ENCODE data around the gene ZBTB33. TPM values are rescaled to one million over a fixed set of nuclear protein-coding genes. Genes with fewer than 3 reads are reported as not detected.
A peak's percentile ranks its signal among the peaks of the same experiment; 100 is the strongest.

ZBTB33 gene
- total and polyA plus RNA-seq, 8 donors = 0.58 to 15.1 (median 3.7) TPM

- peaks cover 0 to 17% (median 12%) of the 10 kb centered on the region in 4 donors for H3K4me1 ChIP-seq
- no peak for DNase-seq
- H3K36me3 ChIP-seq = peaks cover 0 to 11% (median 3%) of the 10 kb centered on the region in 4 donors
- H3K27ac ChIP-seq = no peak overlapping the region
- no peaks in the 10 kb centered on the region for H3K27me3 ChIP-seq
- 30 to 67% (median 43%) methylated on average over 5 of the region's 5 CpGs for WGBS, 5 donors
- no peak overlapping the region for H3K4me3 ChIP-seq
- intact Hi-C loops (cut with DNase I; ENCODE audit: low total_unique reads) = no loop called here
- no peaks in the 10 kb centered on the region for H3K9me3 ChIP-seq
- TF ChIP-seq CTCF (IDR thresholded peaks at IDR 0.05) = no peak
- TF ChIP-seq EP300 (IDR thresholded peaks at IDR 0.05) = no peak
- no peak for TF ChIP-seq POLR2A (IDR thresholded peaks at IDR 0.05)
- TF ChIP-seq POLR2AphosphoS5 (IDR thresholded peaks at IDR 0.05) = no peak
Observed at GRCh38 chrX:120242813-120243212, 7.8 kb upstream of the ZBTB33 start.

GRCh38 chrX:120244395-120244734 is 6.2 kb upstream of the ZBTB33 start:
- peaks cover 0 to 17% (median 12%) of the 10 kb centered on the region in 4 donors for H3K4me1 ChIP-seq

GRCh38 chrX:120244735-120245498 is 5.7 kb upstream of the ZBTB33 start:
- 1 to 49% (median 2%) methylated on average over 14 to 43 of the region's 43 CpGs for WGBS, 5 donors
- Histone ChIP-seq H3K9me3 (no peaks in the 10 kb centered on the region), H3K27ac (peak overlapping the region; percentile 74 to 89 (median 85)), H3K27me3 (no peaks in the 10 kb centered on the region), H3K36me3 (no peaks in the 10 kb centered on the region), H3K4me1 (peaks cover 0 to 18% (median 12%) of the 10 kb centered on the region in 4 donors), H3K4me3 (peak overlapping the region; percentile 52 to 66 (median 62))
- TF ChIP-seq POLR2A (IDR thresholded peaks at IDR 0.05) = no peak
- TF ChIP-seq CTCF (IDR thresholded peaks at IDR 0.05) = no peak
- TF ChIP-seq EP300 (IDR thresholded peaks at IDR 0.05) = no peak
- peak; percentile 42 to 80 (median 65) for TF ChIP-seq POLR2AphosphoS5 (IDR thresholded peaks at IDR 0.05)
- DNase-seq = peak; percentile 77 to 89
- intact Hi-C loops (cut with DNase I; ENCODE audit: low total_unique reads) = no loop called here

More at GRCh38 chrX:120244395-120244734, 6.2 kb upstream of the ZBTB33 start:
- DNase-seq = no peak
- TF ChIP-seq CTCF (IDR thresholded peaks at IDR 0.05) = no peak
- no peak for TF ChIP-seq POLR2A (IDR thresholded peaks at IDR 0.05)
- Histone ChIP-seq H3K9me3 (no peaks in the 10 kb centered on the region), H3K27ac (peak overlapping the region; percentile 74 to 89 (median 85)), H3K4me3 (peak overlapping the region; percentile 52 to 66 (median 62)), H3K36me3 (peaks cover 0 to 5% (median 2%) of the 10 kb centered on the region in 4 donors), H3K27me3 (no peaks in the 10 kb centered on the region)
- 1 to 35% (median 3%) methylated on average over 16 of the region's 16 CpGs for WGBS, 5 donors
- intact Hi-C loops (cut with DNase I; ENCODE audit: low total_unique reads) = no loop called here

GRCh38 chrX:120251471-120252011 is 929 bp downstream of the ZBTB33 start:
- Histone ChIP-seq H3K36me3 (peaks cover 5 to 19% (median 15%) of the 10 kb centered on the region in 4 donors), H3K4me1 (peaks cover 0 to 14% (median 0%) of the 10 kb centered on the region in 4 donors), H3K9me3 (no peaks in the 10 kb centered on the region), H3K27me3 (no peaks in the 10 kb centered on the region), H3K4me3 (peak overlapping the region; percentile 57 to 69 (median 68)), H3K27ac (peak overlapping the region; percentile 85 to 95 (median 91))
- TF ChIP-seq EP300 (IDR thresholded peaks at IDR 0.05) (no peak), POLR2AphosphoS5 (IDR thresholded peaks at IDR 0.05) (no peak), CTCF (IDR thresholded peaks at IDR 0.05) (no peak), POLR2A (IDR thresholded peaks at IDR 0.05) (no peak)
- intact Hi-C loops (cut with DNase I; ENCODE audit: low total_unique reads) = no loop called here
- 0 to 45% (median 11%) methylated on average over 19 to 28 of the region's 28 CpGs for WGBS, 5 donors
- peak; percentile 27 to 60 for DNase-seq

Measured in stomach (tissue), 9 donors.